Measurements from ENCODE around the gene FAM53A. TPM values are rescaled to one million over a fixed set of nuclear protein-coding genes. Genes with fewer than 3 reads are reported as not detected.
"Not testable (repeated sequence)": the region's sequence is repeated elsewhere in the genome, so short reads cannot be mapped to it uniquely, and the experiment has no call there.

The FAM53A gene
- total RNA-seq, 1 experiment from 2014 or later, result 0.06 TPM

DNA sequence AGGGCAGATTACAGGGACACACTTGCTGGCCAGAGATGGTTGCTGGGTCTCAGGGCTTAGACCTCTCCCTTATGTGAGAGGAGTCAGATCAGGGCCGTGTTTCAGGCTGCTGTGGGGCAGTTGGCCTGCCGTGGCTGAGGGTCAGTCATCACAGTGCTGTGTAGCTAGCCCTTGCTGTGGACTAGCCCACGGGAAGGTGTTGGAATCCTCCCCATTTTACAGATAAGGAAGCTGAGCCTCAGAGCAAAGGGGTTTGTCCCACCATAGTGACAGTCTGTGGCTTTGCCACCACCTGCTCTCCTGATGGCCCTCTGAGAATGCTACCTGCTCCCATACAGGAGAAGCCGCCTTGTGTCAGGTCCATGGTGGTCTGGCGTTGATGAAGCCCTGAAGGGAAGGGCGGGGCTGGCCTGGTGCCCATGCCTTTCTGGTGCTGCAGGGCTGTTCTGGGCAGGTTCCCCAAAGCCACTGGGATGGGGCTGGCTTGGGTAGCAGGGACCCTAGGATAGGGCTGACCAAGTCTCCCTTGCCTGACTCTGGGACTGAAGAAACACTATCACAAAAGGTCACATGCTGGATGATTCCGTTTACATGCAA lies 2.4 kb upstream of the FAM53A start:
- DNase-seq (ENCODE audit: low read depth), result no peak

DNA sequence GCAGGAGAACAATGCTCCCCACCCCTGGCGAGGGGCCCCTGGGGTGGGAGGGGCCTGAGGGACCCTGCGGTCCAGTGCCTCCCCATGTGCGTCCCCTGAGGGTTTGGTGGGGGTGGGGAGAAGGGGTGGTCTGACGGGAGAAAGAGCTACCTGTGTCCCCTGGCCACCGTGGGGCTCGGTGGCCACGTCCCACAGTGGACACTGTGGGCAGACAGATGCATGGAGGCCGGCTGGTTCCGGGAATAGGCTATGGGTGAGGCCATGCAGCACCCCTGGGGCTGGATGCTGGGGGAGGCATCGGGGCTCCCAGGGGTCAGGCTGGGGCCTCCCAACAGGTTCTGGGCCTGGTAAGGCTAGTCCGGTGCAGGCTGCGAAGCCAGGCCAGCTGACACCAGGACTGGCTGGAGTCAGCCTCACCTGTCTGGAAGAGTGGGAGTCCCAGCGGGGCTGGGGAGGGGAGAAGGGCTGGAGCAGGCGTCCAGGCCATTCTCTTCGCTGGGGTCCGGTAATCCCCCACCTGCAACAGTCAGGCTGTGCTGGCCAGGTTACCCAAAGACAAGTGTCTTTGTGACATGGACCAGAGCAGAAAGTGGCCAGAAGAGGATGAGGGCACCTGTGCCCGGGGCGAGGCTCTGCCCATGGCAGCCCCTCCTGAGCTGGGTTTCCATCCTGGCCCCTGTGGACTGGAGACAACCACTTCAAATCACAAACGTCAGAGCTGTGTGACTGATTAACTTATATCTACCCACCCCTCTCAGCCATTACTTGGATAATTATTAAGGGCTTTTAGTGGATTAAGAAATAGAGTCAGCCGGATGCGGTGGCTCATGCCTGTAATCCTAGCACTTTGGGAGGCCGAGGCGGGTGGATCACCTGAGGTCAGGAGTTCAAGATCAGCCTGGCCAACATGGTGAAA lies 1.4 kb upstream of the FAM53A start:
- DNase-seq (ENCODE audit: low read depth), result no peak

- DNase-seq (ENCODE audit: low read depth), result no peak
Measured at GRCh38 chr4:1684506-1685234, 557 bp upstream of the FAM53A start.

DNA sequence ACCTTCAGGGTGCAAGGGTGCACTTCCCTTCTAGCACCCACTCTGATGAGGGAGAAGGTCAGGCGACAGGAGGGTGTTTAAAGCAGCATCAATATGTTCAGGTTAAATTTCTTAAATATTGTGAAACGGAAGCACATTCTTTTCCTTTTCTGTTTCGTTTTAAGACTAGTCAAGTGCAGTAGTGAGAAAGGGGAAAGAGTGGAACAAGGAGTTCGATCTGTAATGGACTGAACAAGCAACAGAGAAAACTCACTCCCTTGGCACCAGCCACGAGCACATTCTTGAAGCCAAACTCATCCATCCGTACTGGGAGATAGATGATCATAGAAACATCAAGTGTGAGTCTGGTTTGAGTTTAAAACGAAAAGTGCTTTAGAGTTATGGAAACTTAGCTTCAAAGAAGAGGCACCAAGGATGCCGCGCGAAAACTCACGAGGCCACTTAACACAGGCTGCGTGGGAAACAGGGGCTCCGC lies 815 bp downstream of the FAM53A start:
- DNase-seq (ENCODE audit: low read depth), result peak; percentile 37

DNA sequence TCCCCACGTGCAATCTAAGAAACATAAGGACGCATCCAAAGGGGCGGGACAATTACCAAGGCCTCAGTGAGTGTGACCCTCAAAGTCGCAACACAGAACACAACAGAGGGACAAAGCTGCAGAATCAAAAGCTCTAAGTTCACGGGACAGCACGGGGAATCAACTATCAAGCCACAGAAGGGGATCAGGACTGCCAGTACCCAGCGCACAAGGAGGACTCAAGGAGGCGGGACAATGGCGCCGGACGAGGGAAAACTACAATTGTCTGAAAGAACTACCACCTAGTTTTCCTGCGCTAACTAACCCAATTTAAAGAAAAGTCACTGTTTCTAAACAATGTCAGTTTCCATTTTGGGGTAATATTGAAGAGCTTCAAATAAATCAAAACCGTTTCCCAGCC lies 1.3 kb downstream of the FAM53A start:
- no peak for DNase-seq (ENCODE audit: low read depth)

GRCh38 chr4:1678244-1678643 lies 5.9 kb downstream of the FAM53A start:
- DNase-seq (ENCODE audit: low read depth), result no peak

DNA sequence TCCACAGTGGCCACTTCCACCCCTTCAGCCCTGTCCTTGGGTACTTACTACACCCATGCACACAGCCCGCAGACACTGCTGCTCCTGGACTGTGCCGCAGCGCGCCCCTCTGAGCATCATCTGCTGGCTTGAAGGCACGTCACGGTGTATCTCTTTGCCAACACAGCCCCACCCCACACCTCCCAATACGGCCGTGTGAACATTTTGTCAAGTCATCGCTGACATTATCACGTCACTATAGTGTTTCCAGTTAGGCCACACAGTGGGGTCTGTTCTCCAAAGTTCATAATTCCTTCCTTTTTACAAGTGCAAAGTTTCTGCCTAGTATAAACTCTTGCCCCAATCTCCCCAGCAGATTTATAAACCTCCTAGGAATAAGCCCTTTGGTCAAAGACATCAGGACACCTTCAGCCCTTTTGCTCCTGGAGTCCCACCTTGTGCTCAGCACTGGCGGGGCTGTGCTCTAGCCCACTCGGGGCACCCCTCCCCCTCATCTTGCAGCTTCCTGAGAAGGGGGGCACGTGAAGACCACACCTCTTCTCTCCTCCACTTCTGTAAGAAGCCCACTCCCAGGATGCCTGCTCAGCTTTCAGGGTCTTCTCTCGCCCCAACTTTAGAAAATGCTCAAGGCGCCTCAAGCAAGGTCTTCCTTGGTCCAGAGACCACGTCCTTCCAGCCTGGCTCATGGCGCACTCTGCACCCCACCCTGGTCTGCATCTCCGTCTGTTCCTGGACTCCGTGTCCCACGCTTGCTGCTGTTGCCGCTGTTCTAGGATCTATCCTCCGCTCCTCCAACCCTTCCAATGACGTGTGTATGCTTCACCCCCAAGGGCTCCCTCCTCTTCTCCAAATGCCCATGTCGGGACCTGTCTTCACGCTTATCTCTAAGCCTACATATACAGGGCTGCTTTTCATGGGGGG lies 7.2 kb downstream of the FAM53A start:
- no peak for DNase-seq (ENCODE audit: low read depth)

DNA sequence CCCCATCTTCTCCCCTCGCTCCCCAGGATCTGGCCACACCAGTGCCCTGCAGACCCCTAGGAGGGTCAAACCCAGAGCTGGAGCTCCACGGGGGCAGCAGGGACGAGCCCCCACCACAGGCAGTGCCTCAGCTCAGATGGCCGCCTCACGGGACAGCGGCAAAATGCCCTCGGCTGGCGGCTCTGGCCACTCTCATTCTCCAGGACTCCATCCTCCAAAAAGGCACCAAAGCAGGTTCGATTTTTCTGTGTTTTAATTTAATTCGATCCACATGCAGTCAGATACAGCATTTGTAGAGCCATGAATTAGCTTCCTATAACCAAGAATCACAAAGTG lies 8.3 kb downstream of the FAM53A start:
- no peak for DNase-seq (ENCODE audit: low read depth)

DNA sequence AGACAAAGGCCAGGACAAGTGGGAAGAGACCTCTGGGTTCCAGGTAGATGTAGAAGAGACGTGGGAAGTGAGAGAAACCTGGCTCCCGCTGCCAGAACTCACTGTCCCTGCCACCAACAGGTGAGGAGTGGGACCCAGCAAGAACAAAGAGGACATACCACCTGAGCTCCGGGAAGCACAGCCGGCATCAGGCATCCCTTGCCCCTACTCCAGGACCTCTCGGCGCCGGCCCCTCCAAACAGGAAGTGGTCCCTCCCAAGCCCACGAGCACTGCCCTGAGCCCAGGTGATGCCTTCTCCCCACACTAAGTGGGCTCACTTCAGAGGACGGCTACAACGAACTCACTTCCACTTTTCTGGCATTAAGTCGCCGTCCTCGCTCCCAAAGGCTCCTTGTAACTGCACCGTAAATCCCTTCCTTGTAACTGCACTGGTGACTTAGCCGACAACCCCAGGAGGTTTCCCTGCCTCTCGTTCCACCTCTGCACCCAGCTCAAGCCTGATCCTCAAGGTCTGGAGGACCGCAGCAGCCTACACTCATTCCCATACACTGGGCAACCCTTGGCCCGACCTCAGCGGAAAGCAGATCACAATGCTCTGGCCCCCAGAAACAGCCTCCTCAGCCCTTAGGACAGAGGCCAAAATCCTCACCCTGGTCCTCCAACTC lies 8.8 kb downstream of the FAM53A start:
- no peak for DNase-seq (ENCODE audit: low read depth)

DNA sequence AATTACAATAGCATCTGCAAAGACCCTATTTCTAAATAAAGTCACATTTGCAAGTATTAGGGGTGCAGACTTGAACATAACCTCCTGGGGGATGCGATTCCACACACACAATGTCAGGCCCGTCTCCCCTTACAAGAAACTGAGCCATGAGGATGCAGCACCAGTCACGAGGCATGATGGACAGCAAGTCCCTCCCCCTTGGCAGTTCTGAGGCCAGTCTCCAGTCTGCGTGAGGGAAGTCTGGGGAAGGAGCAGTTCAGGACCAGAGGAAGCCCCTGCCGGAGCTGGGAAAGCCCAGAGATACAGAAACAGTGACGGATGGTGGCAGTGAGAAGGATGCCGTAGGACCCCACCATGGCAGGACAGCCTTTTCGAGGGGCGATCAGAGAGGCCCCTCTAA lies 9.4 kb downstream of the FAM53A start:
- DNase-seq (ENCODE audit: low read depth), result no peak

DNA sequence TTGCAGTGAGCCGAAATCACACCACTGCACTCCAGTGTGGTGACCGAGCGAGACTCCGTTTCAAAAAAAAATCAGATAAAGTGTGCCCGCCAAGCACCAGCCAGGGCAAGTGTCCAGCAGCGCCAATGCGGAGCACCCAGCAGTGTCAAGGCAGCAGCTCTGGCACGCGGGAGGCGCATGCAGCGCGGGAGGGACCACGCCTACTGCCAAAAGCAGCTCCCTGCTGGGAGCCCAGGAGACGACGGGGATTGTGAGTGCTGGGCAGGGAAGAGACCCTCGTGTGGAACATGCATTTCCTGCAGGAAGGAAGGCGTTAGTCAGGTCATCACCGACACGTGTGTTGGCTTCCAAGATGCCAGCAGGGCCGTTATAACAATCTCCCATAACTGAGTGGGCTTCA lies 10.4 kb downstream of the FAM53A start:
- DNase-seq (ENCODE audit: low read depth), result no peak

GRCh38 chr4:1671011-1671410 lies 13.1 kb downstream of the FAM53A start:
- not testable (repeated sequence) for DNase-seq (ENCODE audit: low read depth)

DNA sequence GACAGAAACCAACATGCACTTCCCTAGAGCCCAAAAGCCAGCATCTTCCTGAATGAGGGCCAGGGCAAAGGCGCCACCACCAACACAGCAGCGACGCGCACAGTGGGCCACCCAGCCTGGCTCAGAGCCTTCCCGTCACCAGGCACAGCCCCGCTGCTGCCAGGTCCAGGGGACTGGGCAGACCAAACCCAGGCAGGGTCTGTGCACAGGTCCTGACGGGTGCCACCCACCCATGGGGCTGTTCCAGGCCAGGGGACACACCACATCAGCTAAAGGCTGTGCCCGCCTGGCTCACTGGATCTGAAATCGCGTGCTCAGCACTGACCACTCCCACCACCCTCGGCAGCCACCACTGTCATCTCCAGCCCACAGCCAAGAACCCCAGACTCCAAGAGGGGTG lies 13.8 kb downstream of the FAM53A start:
- DNase-seq (ENCODE audit: low read depth), result no peak

DNA sequence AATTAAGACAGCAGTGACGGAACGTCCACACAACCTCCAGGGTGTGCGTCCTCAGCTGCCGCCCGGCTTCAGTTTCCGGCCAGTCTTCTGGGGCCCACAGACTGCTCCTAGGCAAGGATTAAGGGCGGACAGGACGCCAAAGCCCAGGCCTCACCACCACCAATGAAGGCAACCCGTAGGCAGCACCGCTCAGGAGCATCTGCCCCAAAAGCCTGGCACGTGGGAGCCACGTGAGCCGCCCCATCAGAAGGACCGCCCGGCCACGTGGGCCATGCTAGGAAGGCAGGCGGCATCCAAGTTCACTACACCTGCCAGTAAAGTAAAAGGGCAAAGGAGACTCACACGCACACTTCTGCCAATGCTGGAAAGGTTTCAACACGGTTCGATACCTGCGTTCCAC lies 14.3 kb downstream of the FAM53A start:
- DNase-seq (ENCODE audit: low read depth), result no peak

GRCh38 chr4:1669270-1669669 lies 14.8 kb downstream of the FAM53A start:
- no peak for DNase-seq (ENCODE audit: low read depth)

DNA sequence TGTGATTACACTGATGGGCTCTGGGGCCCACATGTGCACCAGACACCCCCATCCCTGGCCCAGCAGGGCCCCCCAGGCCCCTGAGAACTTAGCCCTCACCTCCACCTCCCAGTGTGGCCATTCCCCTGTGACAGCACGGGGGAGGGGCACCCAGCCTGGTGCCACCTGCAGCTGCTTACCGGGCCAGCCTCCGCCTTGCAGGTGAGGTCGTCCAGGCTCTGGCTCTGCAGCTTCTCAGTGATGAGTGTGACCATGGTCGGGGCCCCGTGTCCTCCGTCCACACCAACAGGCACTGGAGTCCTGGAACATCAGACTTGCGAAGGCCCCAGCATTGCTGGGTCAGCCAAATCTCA lies 15.6 kb downstream of the FAM53A start:
- no peak for DNase-seq (ENCODE audit: low read depth)

GRCh38 chr4:1667273-1667672 lies 16.8 kb downstream of the FAM53A start:
- DNase-seq (ENCODE audit: low read depth), result no peak

- DNase-seq (ENCODE audit: low read depth), result no peak
Measured at GRCh38 chr4:1666391-1666790, 17.7 kb downstream of the FAM53A start.

- DNase-seq (ENCODE audit: low read depth), result no peak
Measured at GRCh38 chr4:1664141-1664540, 20.0 kb downstream of the FAM53A start.

GRCh38 chr4:1663549-1663948 lies 20.6 kb downstream of the FAM53A start:
- no peak for DNase-seq (ENCODE audit: low read depth)

GRCh38 chr4:1661695-1662094 lies 22.4 kb downstream of the FAM53A start:
- DNase-seq (ENCODE audit: low read depth), result peak; percentile 45
